22Rv1 (cell line): ENCODE results near the gene KCNIP3.

Experiments used
- ZFX ChIP-seq: fragments of 450-650 bp; IDR thresholded peaks from 2 replicates; pipeline ENCODE4 v1.6.1; 2017; ENCODE audit warnings: antibody characterized with exemption, borderline replicate concordance
- TF ChIP-seq, protein P1 (sequence below): fragments of 450-650 bp; IDR thresholded peaks from 2 replicates; pipeline ENCODE4 v1.5.1; 2017; ENCODE audit warnings: mild to moderate bottlenecking

DNA sequence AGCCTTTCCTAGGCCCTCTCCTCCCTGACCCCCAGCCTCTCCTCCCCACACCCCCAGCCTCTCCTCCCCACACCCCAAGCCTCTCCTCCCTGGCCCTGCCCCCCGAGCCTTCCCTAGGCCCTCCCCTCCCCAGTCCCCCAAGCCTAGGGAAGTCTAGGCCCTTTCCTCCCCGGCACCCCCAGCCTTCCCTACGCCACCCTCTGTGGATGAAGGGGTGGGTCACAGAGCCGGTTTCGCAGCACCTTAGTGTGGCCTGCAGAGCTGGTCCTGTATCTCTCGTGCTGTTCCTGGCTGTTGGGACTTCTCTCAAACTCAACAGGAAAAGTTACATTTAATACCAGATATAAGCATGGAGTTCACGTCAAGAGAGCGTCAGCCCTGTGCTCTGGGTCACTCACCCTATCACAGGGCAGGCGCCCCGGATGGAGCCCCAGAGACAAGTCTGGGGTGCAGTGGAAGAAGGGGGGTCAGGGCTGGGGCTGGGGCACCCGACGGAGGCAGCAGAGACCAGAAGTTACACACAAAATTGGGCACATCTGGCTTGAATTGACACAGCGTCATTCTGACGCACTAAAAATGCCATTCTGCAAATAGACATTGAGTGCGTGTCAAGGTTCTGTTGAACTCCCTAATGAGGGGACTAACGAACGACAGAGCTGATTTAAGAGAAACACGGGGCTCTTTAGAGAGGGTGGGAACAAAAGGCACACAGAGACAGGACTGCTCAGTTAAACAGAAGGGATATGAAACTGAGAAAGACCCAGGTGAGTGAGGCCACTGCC lies 24.0 kb downstream of the KCNIP3 start:
- TF ChIP-seq, protein P1, sequence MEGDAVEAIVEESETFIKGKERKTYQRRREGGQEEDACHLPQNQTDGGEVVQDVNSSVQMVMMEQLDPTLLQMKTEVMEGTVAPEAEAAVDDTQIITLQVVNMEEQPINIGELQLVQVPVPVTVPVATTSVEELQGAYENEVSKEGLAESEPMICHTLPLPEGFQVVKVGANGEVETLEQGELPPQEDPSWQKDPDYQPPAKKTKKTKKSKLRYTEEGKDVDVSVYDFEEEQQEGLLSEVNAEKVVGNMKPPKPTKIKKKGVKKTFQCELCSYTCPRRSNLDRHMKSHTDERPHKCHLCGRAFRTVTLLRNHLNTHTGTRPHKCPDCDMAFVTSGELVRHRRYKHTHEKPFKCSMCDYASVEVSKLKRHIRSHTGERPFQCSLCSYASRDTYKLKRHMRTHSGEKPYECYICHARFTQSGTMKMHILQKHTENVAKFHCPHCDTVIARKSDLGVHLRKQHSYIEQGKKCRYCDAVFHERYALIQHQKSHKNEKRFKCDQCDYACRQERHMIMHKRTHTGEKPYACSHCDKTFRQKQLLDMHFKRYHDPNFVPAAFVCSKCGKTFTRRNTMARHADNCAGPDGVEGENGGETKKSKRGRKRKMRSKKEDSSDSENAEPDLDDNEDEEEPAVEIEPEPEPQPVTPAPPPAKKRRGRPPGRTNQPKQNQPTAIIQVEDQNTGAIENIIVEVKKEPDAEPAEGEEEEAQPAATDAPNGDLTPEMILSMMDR, result no peak
- no peak for TF ChIP-seq ZFX
